Neural cell (in vitro differentiated cells): Measurements from ENCODE around the gene GRIA1. TPM values are rescaled to one million over a fixed set of nuclear protein-coding genes. Genes with fewer than 3 reads are reported as not detected.

Experiments
- H2AFZ ChIP-seq: fragments of 200-600, 300-800 bp; sonication (generic), shearing (Covaris generic); 2 replicates; pipeline ENCODE4 v1.6.0; 2014; ENCODE audit warnings: low read depth, mild to moderate bottlenecking, antibody characterized with exemption, low read length, moderate library complexity
- H3F3A ChIP-seq: fragments of 200-600 bp; shearing (Covaris generic); 2 replicates; pipeline ENCODE4 v1.6.1; 2016; ENCODE audit warnings: mild to moderate bottlenecking, moderate library complexity, mixed read lengths, antibody characterized with exemption, low read length; ENCODE audit not compliant: insufficient read depth, poor library complexity, severe bottlenecking
- H3K27ac ChIP-seq: fragments of 200-600, 300-800 bp; sonication (generic), shearing (Covaris generic); 2 replicates; pipeline ENCODE4 v1.5.1; 2014; ENCODE audit warnings: mild to moderate bottlenecking, low read length, moderate library complexity
- H3K27me3 ChIP-seq: fragments of 300-800, 200-600 bp; sonication (generic), shearing (Covaris generic); 2 replicates; pipeline ENCODE4 v1.6.0; 2014; ENCODE audit warnings: mild to moderate bottlenecking, low read depth, low read length, moderate library complexity; ENCODE audit not compliant: insufficient read depth
- H3K36me3 ChIP-seq: fragments of 300-800, 200-600 bp; sonication (generic), shearing (Covaris generic); 2 replicates; pipeline ENCODE4 v1.5.1; 2014; ENCODE audit warnings: mild to moderate bottlenecking, antibody characterized with exemption, low read length, moderate library complexity; ENCODE audit not compliant: insufficient read depth
- H3K4me2 ChIP-seq: fragments of 300-800, 200-600 bp; sonication (generic), shearing (Covaris generic); 2 replicates; pipeline ENCODE4 v1.6.0; 2014; ENCODE audit warnings: mild to moderate bottlenecking, low read length
- H3K4me3 ChIP-seq: fragments of 300-800, 200-600 bp; sonication (generic), shearing (Covaris generic); 2 replicates; pipeline ENCODE4 v1.5.1; 2014; ENCODE audit warnings: mild to moderate bottlenecking, low read length, moderate library complexity
- H3K79me2 ChIP-seq: fragments of 200-600 bp; shearing (Covaris generic); replicated peaks from 2 replicates; pipeline ENCODE4 v1.6.0; 2014; ENCODE audit warnings: mild to moderate bottlenecking, low read length, moderate library complexity; ENCODE audit not compliant: insufficient read depth
- H3K9ac ChIP-seq: fragments of 300-800, 200-600 bp; sonication (generic), shearing (Covaris generic); 2 replicates; pipeline ENCODE4 v1.6.1; 2016; ENCODE audit warnings: mild to moderate bottlenecking, low read length, mixed read lengths
- H3K9me2 ChIP-seq: fragments of 200-600 bp; shearing (Covaris generic); 2 replicates; pipeline ENCODE4 v1.6.1; 2016; ENCODE audit warnings: mild to moderate bottlenecking, low read length, mixed read lengths; ENCODE audit not compliant: insufficient read depth
- H3K9me3 ChIP-seq: fragments of 200-600, 300-800 bp; sonication (generic), shearing (Covaris generic); 2 replicates; pipeline ENCODE4 v1.6.1; 2016; ENCODE audit warnings: mild to moderate bottlenecking, mixed run types, low read length, moderate library complexity, mixed read lengths
- H4K20me1 ChIP-seq: fragments of 200-600 bp; shearing (Covaris generic); 2 replicates; pipeline ENCODE4 v1.6.1; 2016; ENCODE audit warnings: mild to moderate bottlenecking, mixed run types; ENCODE audit not compliant: insufficient read depth
- EP300 ChIP-seq: fragments of 450-650 bp; conservative IDR thresholded peaks from 2 replicates; pipeline ENCODE4 v1.6.1; 2014; ENCODE audit warnings: antibody characterized with exemption, mild to moderate bottlenecking, moderate library complexity; ENCODE audit not compliant: poor library complexity, severe bottlenecking
- EZH2 ChIP-seq: fragments of 200-600, 300-800 bp; shearing (Covaris generic), sonication (generic); IDR thresholded peaks from 2 replicates; pipeline ENCODE4 v1.6.1; 2014; ENCODE audit warnings: antibody characterized with exemption, low read length, borderline replicate concordance, mild to moderate bottlenecking; ENCODE audit not compliant: insufficient read depth, poor library complexity, severe bottlenecking
- MXI1 ChIP-seq: fragments of 450-650 bp; conservative IDR thresholded peaks from 2 replicates; pipeline ENCODE4 v1.6.1; 2014; ENCODE audit warnings: antibody characterized with exemption, mild to moderate bottlenecking; ENCODE audit not compliant: poor library complexity, severe bottlenecking
- POLR2AphosphoS5 ChIP-seq: IDR thresholded peaks from 2 replicates; pipeline ENCODE4 v1.6.1; 2012
- RAD21 ChIP-seq: fragments of 450-650 bp; conservative IDR thresholded peaks from 2 replicates; pipeline ENCODE4 v1.6.1; 2014; ENCODE audit warnings: antibody characterized with exemption, mild to moderate bottlenecking, moderate library complexity
- SMC3 ChIP-seq: fragments of 450-650 bp; conservative IDR thresholded peaks from 2 replicates; pipeline ENCODE4 v1.6.1; 2014; ENCODE audit warnings: antibody characterized with exemption, mild to moderate bottlenecking, moderate library complexity; ENCODE audit not compliant: poor library complexity
- TAF1 ChIP-seq: IDR thresholded peaks from 2 replicates; pipeline ENCODE4 v1.6.1; 2012; ENCODE audit warnings: low read depth
- polyA plus RNA-seq: library from polyadenylated mRNA; depleted of rRNA; stranded (reverse); fragments of >200 nt; gene quantifications from 2 replicates; pipeline ENCODE4 v1.2.3, GENCODE V29; 2014
- TF ChIP-seq, protein P1 (sequence below): IDR thresholded peaks from 2 replicates; pipeline ENCODE4 v1.6.1; 2012; ENCODE audit warnings: borderline replicate concordance
- TF ChIP-seq, protein P2 (sequence below): fragments of 450-650 bp; IDR thresholded peaks from 2 replicates; pipeline ENCODE4 v1.5.1; 2014; ENCODE audit warnings: antibody characterized with exemption, mild to moderate bottlenecking, moderate library complexity; ENCODE audit not compliant: poor library complexity, severe bottlenecking

The GRIA1 gene
- polyA plus RNA-seq, 1 donor from 2014 or later, result 59.6 TPM

DNA sequence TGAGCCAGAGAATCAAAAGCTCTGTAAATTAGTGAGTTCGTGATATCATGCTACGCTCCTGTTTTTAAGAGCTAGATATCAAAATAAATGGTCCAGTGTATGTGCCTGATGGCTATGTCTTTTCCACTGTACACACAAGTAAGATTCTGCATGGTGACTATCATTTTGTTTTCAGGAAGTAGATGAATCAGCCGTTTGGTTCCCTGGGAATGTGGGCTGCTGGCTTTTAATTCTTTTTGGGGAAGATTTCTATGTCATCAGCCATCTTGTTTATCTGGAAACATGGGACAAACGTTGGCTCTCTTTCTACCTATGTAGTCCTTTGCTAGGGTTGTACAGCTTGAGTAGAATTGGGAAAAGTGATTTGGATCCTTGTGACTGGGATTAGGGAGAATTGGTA is 126.7 kb downstream of the GRIA1 start:
- H3K27me3 ChIP-seq, result no peaks in the 10 kb centered on the region
- H3K4me3 ChIP-seq, result no peak overlapping the region
- no peaks in the 10 kb centered on the region for H3K9me2 ChIP-seq
- no peak for TF ChIP-seq MXI1
- TF ChIP-seq, protein P1, sequence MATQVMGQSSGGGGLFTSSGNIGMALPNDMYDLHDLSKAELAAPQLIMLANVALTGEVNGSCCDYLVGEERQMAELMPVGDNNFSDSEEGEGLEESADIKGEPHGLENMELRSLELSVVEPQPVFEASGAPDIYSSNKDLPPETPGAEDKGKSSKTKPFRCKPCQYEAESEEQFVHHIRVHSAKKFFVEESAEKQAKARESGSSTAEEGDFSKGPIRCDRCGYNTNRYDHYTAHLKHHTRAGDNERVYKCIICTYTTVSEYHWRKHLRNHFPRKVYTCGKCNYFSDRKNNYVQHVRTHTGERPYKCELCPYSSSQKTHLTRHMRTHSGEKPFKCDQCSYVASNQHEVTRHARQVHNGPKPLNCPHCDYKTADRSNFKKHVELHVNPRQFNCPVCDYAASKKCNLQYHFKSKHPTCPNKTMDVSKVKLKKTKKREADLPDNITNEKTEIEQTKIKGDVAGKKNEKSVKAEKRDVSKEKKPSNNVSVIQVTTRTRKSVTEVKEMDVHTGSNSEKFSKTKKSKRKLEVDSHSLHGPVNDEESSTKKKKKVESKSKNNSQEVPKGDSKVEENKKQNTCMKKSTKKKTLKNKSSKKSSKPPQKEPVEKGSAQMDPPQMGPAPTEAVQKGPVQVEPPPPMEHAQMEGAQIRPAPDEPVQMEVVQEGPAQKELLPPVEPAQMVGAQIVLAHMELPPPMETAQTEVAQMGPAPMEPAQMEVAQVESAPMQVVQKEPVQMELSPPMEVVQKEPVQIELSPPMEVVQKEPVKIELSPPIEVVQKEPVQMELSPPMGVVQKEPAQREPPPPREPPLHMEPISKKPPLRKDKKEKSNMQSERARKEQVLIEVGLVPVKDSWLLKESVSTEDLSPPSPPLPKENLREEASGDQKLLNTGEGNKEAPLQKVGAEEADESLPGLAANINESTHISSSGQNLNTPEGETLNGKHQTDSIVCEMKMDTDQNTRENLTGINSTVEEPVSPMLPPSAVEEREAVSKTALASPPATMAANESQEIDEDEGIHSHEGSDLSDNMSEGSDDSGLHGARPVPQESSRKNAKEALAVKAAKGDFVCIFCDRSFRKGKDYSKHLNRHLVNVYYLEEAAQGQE, result no peak
- TF ChIP-seq, protein P2, sequence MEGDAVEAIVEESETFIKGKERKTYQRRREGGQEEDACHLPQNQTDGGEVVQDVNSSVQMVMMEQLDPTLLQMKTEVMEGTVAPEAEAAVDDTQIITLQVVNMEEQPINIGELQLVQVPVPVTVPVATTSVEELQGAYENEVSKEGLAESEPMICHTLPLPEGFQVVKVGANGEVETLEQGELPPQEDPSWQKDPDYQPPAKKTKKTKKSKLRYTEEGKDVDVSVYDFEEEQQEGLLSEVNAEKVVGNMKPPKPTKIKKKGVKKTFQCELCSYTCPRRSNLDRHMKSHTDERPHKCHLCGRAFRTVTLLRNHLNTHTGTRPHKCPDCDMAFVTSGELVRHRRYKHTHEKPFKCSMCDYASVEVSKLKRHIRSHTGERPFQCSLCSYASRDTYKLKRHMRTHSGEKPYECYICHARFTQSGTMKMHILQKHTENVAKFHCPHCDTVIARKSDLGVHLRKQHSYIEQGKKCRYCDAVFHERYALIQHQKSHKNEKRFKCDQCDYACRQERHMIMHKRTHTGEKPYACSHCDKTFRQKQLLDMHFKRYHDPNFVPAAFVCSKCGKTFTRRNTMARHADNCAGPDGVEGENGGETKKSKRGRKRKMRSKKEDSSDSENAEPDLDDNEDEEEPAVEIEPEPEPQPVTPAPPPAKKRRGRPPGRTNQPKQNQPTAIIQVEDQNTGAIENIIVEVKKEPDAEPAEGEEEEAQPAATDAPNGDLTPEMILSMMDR, result no peak
- TF ChIP-seq EP300, result no peak
- TF ChIP-seq RAD21, result no peak
- TF ChIP-seq EZH2, result no peak
- TF ChIP-seq SMC3, result no peak
- no peak for TF ChIP-seq POLR2AphosphoS5
- TF ChIP-seq TAF1, result no peak
- no peak overlapping the region for H3K9ac ChIP-seq
- H2AFZ ChIP-seq, result no peak overlapping the region
- no peaks in the 10 kb centered on the region for H3K36me3 ChIP-seq
- no peaks in the 10 kb centered on the region for H4K20me1 ChIP-seq
- no peak overlapping the region for H3K4me2 ChIP-seq
- H3F3A ChIP-seq, result peaks cover 3% of the 10 kb centered on the region
- no peaks in the 10 kb centered on the region for H3K9me3 ChIP-seq
- H3K79me2 ChIP-seq, result no peaks in the 10 kb centered on the region
- H3K27ac ChIP-seq, result no peak overlapping the region

DNA sequence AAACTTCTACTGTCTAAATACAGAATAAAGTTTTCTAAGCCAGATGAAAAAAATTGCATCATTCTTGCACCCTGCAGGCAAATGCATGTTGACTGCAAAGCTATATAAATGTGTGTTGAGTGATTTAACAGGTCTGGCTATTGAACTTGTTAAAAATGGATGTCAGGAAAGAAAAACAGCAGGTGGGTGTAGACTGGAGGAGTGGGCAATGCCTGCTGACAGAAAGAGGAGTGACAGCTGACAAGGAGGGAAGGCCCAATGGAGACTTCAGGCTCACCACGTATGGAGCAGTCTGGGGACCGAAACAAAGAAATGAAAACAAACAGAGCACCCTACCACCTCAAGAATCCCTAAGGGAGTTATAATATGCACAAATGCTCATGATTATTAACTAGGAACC is 127.8 kb downstream of the GRIA1 start:
- Histone ChIP-seq H3K79me2 (no peaks in the 10 kb centered on the region), H3K4me3 (no peak overlapping the region), H3K27me3 (no peaks in the 10 kb centered on the region), H3K9me3 (no peaks in the 10 kb centered on the region), H3K9ac (no peak overlapping the region), H3K9me2 (no peaks in the 10 kb centered on the region), H3F3A (peaks cover 3% of the 10 kb centered on the region), H2AFZ (no peak overlapping the region), H3K27ac (no peak overlapping the region), H4K20me1 (no peaks in the 10 kb centered on the region), H3K36me3 (no peaks in the 10 kb centered on the region), H3K4me2 (no peak overlapping the region)
- TF ChIP-seq, protein P1, result no peak
- TF ChIP-seq EZH2, result no peak
- TF ChIP-seq TAF1, result no peak
- TF ChIP-seq POLR2AphosphoS5, result peak; percentile 10
- peak; percentile 47 for TF ChIP-seq EP300
